Measurements from ENCODE around the gene SAP25. TPM values are rescaled to one million over a fixed set of nuclear protein-coding genes. Genes with fewer than 3 reads are reported as not detected.

The SAP25 gene
- total and polyA plus RNA-seq, 4 donors, result 0.75 to 9.9 (median 4.8) TPM

DNA sequence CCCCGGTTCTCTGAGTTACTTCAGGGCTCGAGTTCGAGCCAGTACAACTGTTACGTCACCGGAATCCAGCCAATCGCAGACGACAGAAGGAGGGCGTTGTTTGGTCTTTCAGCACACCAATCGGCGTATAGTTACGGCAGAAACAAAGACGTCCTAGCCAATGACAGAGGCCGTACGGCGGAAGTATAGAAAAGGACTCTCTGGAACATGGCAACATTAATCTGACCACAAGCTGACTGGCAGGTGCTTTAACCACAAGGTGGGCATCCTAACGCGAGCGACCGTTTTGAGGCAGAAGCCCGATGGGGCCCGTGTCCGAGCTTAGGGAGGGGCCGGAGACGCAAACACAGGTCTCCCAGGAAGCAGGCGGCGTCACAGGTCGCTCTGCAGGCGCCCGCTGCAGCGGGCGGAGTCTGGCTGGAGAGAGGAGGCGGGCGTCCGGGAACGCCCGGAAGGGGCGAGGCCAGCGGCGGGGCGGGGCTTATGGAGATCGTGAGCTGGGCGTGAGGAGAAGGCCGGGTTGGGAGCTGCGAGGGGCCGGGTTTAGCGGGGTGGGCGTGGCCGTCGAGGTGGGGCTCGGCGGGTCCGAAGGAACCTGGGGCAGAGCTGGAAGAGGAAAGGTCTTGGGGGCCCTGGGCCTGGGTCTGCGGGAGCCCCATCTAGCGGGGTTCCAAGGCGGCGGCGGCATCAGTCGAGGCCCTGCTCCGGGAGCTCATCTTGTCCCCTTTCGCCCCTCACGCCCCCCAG lies 38.5 kb upstream of the SAP25 start, which contains the start of gene MOSPD3:
Gene MOSPD3 (plus strand): TSS at position 558 of the 747 bp plus-strand sequence. CDS start 252 bp downstream, outside the sequence.
- Histone ChIP-seq H3K27me3 (ENCODE audit: control insufficient read depth in 1 of 2, insufficient read depth in 2 of 2, low read length in 1 of 2) (no peaks in the 10 kb centered on the region), H3K36me3 (ENCODE audit: control insufficient read depth in 1 of 2, insufficient read depth in 2 of 2, low read length in 1 of 2) (no peaks in the 10 kb centered on the region), H3K4me3 (ENCODE audit: low read length in 2 of 2) (peak within 1 kb of the TSS; percentile 58 to 62), H3K9me3 (ENCODE audit: control insufficient read depth, low read length) (no peaks in the 10 kb centered on the region), H3K4me1 (ENCODE audit: control insufficient read depth in 1 of 2, insufficient read depth in 2 of 2, low read length in 2 of 2) (no peaks in the 10 kb centered on the region), H3K27ac (ENCODE audit: low read depth in 1 of 2, low read length in 2 of 2) (peak within 1 kb of the TSS in 1 of 2 donors; percentile 87)
- ATAC-seq (ENCODE audit: low FRiP score) (peak; percentile 98), DNase-seq (peak; percentile 99 to 100)
- intact Hi-C loops (cut with DNase I), result loop anchor here (1.0 to 5.0 kb wide), 4 partner anchors 27 to 80 kb away; partner anchors contain the start of genes GNB2 (in 2 of the 2) and GIGYF1 (in 1 of the 2)
- WGBS, 2 donors, result 0 to 1% methylated on average over 59 to 61 of the region's 61 CpGs

DNA sequence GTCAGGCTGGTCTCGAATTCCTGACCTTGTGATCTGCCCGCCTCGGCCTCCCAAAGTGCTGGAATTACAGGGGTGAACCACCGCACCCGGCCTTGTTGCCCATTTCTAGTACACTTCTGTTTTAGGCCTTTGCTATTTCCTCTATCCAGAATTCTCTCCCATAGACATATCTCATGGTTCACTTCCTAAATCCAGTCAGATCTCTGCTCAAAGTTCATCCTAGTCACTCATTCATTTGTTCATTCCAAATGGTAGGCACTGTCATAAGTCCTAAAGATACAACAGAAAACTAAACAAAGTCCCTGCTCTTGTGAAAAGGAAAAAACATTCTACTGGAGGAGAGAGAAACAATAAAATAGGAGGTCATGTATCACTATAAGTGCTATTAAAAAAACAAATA lies 36.3 kb upstream of the SAP25 start:
- Histone ChIP-seq H3K36me3 (ENCODE audit: control insufficient read depth in 1 of 2, insufficient read depth in 2 of 2, low read length in 1 of 2) (no peaks in the 10 kb centered on the region), H3K4me3 (ENCODE audit: low read length in 2 of 2) (no peak overlapping the region), H3K27ac (ENCODE audit: low read depth in 1 of 2, low read length in 2 of 2) (no peak overlapping the region), H3K9me3 (ENCODE audit: control insufficient read depth, low read length) (no peaks in the 10 kb centered on the region), H3K27me3 (ENCODE audit: control insufficient read depth in 1 of 2, insufficient read depth in 2 of 2, low read length in 1 of 2) (no peaks in the 10 kb centered on the region), H3K4me1 (ENCODE audit: control insufficient read depth in 1 of 2, insufficient read depth in 2 of 2, low read length in 2 of 2) (no peaks in the 10 kb centered on the region)
- no peak for DNase-seq
- intact Hi-C loops (cut with DNase I), result loop anchor here (5.0 kb wide), 2 partner anchors 62 to 82 kb away; partner anchors contain the start of genes GIGYF1 (in 1 of the 2) and GNB2 (in 1 of the 2)
- ATAC-seq (ENCODE audit: low FRiP score), result no peak
- whole genome bisulfite sequencing, 2 donors, result 91 to 94% methylated on average over 5 of the region's 5 CpGs

DNA sequence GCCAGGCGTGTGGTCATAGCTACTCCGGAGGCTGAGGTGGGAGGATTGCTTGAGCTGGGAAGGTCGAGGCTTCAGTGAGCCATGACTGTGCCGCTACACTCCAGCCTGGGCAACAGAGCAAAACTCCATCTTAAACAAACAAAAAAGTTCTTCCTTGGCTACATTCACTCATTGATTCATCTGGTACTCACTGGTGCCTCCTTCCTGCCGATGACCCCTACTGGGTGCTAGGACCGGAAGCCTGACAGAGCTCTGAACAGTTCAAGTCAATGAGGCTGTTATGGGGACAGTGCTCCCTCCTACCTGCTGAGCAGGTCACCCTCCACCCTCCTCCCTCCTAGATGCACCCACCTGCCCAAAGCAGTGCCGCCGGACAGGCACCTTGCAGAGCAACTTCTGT lies 33.4 kb upstream of the SAP25 start:
- Histone ChIP-seq H3K27me3 (ENCODE audit: control insufficient read depth in 1 of 2, insufficient read depth in 2 of 2, low read length in 1 of 2) (no peaks in the 10 kb centered on the region), H3K4me1 (ENCODE audit: control insufficient read depth in 1 of 2, insufficient read depth in 2 of 2, low read length in 2 of 2) (no peaks in the 10 kb centered on the region), H3K27ac (ENCODE audit: low read depth in 1 of 2, low read length in 2 of 2) (no peak overlapping the region), H3K9me3 (ENCODE audit: control insufficient read depth, low read length) (no peaks in the 10 kb centered on the region), H3K36me3 (ENCODE audit: control insufficient read depth in 1 of 2, insufficient read depth in 2 of 2, low read length in 1 of 2) (no peaks in the 10 kb centered on the region), H3K4me3 (ENCODE audit: low read length in 2 of 2) (no peak overlapping the region)
- intact Hi-C loops (cut with DNase I), result no loop called here
- no peak for DNase-seq
- ATAC-seq (ENCODE audit: low FRiP score), result no peak
- 86% methylated on average over 8 of the region's 8 CpGs for WGBS, 2 donors

DNA sequence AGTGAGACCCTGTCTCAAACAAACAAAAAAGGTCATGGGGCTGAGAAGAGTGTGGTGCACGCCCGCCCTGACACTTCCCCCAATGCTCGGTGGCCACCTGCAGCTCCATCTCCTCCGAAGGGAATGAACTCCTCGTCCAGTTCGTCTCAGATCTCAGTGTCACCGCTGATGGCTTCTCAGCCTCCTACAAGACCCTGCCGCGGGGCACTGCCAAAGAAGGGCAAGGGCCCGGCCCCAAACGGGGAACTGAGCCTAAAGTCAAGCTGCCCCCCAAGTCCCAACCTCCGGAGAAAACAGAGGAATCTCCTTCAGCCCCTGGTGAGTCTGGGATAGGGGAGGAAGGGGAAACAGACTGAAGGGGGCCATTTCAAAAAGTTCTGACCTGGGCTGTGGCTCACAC lies 32.6 kb upstream of the SAP25 start:
- 90 to 93% methylated on average over 12 of the region's 12 CpGs for WGBS, 2 donors

DNA sequence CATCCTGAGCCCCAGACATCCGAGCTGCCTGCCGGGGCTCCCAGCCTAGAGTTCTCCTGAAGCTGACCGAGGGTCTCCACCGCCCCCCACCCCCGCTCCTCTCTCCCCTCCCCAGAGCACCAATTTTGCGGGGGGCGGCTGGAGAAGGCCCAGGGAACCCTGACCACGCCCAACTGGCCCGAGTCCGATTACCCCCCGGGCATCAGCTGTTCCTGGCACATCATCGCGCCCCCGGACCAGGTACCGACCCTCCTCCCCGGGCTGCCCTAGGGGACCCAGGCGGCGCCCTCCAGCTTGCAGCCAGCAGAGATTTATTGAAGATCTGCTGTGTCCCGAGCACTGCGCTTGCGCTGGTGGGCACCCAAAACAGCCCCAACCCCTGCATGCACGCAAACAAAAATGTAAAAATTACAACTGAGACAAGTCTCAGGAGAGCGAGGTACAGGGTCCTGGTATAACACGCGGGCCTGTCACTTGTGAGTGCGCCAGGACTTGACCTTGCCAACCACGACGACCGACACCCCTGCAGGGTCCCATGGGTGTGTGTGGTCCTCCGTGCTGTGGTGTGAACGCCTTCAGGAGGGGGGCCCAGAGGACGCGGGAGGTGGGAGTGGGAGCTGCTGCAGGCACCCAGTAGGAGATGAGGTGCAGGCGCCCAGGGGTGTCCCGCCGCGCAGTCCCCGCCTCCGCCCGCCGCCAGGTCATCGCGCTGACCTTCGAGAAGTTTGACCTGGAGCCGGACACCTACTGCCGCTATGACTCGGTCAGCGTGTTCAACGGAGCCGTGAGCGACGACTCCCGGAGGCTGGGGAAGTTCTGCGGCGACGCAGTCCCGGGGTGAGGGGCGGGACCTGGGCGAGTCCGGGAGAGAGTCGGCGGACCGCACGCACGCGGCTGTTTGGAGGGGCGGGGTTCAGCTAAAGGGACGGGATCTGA lies 31.5 kb upstream of the SAP25 start:
- ATAC-seq (ENCODE audit: low FRiP score), result no peak

More for the DNA sequence above, 32.6 kb upstream of the SAP25 start:
- H3K27ac ChIP-seq (ENCODE audit: low read depth in 1 of 2, low read length in 2 of 2), result no peak overlapping the region
- H3K36me3 ChIP-seq (ENCODE audit: control insufficient read depth in 1 of 2, insufficient read depth in 2 of 2, low read length in 1 of 2), result no peaks in the 10 kb centered on the region
- no peaks in the 10 kb centered on the region for H3K4me1 ChIP-seq (ENCODE audit: control insufficient read depth in 1 of 2, insufficient read depth in 2 of 2, low read length in 2 of 2)
- H3K27me3 ChIP-seq (ENCODE audit: control insufficient read depth in 1 of 2, insufficient read depth in 2 of 2, low read length in 1 of 2), result no peaks in the 10 kb centered on the region
- DNase-seq (no peak), ATAC-seq (ENCODE audit: low FRiP score) (no peak)
- no peaks in the 10 kb centered on the region for H3K9me3 ChIP-seq (ENCODE audit: control insufficient read depth, low read length)
- intact Hi-C loops (cut with DNase I), result no loop called here
- H3K4me3 ChIP-seq (ENCODE audit: low read length in 2 of 2), result no peak overlapping the region

DNA sequence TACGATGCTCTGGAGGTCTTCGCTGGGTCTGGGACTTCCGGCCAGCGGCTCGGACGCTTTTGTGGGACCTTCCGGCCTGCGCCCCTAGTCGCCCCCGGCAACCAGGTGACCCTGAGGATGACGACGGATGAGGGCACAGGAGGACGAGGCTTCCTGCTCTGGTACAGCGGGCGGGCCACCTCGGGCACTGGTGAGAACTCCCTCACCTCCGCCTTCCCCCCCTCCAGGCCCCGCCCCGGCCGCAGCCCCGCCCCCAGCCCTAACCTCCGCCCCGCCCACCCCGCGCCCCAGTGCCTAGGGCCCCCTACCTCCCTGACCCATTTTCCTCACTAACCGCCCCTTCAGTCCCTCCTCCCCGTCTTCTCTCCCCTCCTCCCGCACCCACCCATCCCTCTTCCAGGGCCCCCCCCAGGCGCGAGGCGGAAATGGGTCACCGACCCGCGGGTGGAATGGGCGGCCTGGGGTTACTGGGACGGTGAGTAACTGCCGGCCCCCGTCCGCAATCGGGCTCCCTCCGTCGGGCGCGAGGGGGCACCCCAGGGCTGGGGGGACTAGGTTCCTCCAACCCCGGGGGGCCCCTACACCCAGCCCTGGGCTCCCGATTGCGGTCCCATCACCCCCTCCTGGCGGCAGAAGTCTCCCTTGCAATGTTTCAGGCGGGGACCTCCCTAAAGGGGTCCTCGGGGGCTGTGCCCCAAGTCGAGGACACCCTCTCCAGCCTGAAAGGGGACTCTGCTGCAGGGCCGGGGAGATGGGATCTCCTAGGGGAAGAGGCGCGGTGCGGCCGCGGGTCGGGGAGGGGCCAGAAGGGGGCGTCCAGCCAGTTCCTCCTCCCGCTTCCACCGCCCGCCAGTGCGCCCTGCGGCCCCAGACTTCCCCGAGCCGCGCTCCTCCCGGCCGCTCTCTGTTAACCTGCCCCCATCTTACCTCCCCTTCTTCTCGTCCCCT lies 30.6 kb upstream of the SAP25 start:
- peak; percentile 82 for ATAC-seq (ENCODE audit: low FRiP score)
- no peaks in the 10 kb centered on the region for H3K4me1 ChIP-seq (ENCODE audit: control insufficient read depth in 1 of 2, insufficient read depth in 2 of 2, low read length in 2 of 2)
- no peaks in the 10 kb centered on the region for H3K36me3 ChIP-seq (ENCODE audit: control insufficient read depth in 1 of 2, insufficient read depth in 2 of 2, low read length in 1 of 2)
- intact Hi-C loops (cut with DNase I), result no loop called here
- no peaks in the 10 kb centered on the region for H3K27me3 ChIP-seq (ENCODE audit: control insufficient read depth in 1 of 2, insufficient read depth in 2 of 2, low read length in 1 of 2)
- WGBS, 2 donors, result 1% methylated on average over 53 to 70 of the region's 70 CpGs
- peak; percentile 87 to 93 for DNase-seq
- H3K9me3 ChIP-seq (ENCODE audit: control insufficient read depth, low read length), result no peaks in the 10 kb centered on the region
- H3K27ac ChIP-seq (ENCODE audit: low read depth in 1 of 2, low read length in 2 of 2), result peak overlapping the region in 1 of 2 donors; percentile 85
- H3K4me3 ChIP-seq (ENCODE audit: low read length in 2 of 2), result peak overlapping the region; percentile 51 to 89

More for the DNA sequence above, 31.5 kb upstream of the SAP25 start:
- intact Hi-C loops (cut with DNase I), result no loop called here
- Histone ChIP-seq H3K4me3 (ENCODE audit: low read length in 2 of 2) (peak overlapping the region in 1 of 2 donors; percentile 51), H3K9me3 (ENCODE audit: control insufficient read depth, low read length) (no peaks in the 10 kb centered on the region), H3K4me1 (ENCODE audit: control insufficient read depth in 1 of 2, insufficient read depth in 2 of 2, low read length in 2 of 2) (no peaks in the 10 kb centered on the region), H3K27me3 (ENCODE audit: control insufficient read depth in 1 of 2, insufficient read depth in 2 of 2, low read length in 1 of 2) (no peaks in the 10 kb centered on the region), H3K36me3 (ENCODE audit: control insufficient read depth in 1 of 2, insufficient read depth in 2 of 2, low read length in 1 of 2) (no peaks in the 10 kb centered on the region), H3K27ac (ENCODE audit: low read depth in 1 of 2, low read length in 2 of 2) (no peak overlapping the region)
- WGBS, 2 donors, result 51 to 52% methylated on average over 65 to 68 of the region's 68 CpGs
- peak in 1 of 2 donors; percentile 72 for DNase-seq

DNA sequence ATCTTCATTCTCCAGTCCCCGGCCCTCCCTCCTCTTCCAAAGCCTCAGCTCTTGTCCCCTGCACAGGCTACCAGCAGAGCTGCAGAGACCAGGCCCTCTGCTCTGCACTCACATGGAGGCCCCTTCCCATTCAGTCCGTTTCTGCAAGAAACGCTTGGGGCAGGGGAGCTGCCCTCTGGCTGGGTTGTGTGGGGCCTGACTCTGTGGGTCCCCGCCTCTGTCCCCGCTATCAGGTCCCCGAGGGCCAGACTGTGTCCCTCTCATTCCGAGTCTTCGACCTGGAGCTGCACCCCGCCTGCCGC lies 30.0 kb upstream of the SAP25 start:
- peak overlapping the region in 1 of 2 donors; percentile 85 for H3K27ac ChIP-seq (ENCODE audit: low read depth in 1 of 2, low read length in 2 of 2)
- H3K36me3 ChIP-seq (ENCODE audit: control insufficient read depth in 1 of 2, insufficient read depth in 2 of 2, low read length in 1 of 2), result no peaks in the 10 kb centered on the region
- no peak for DNase-seq
- H3K4me1 ChIP-seq (ENCODE audit: control insufficient read depth in 1 of 2, insufficient read depth in 2 of 2, low read length in 2 of 2), result no peaks in the 10 kb centered on the region
- H3K9me3 ChIP-seq (ENCODE audit: control insufficient read depth, low read length), result no peaks in the 10 kb centered on the region
- ATAC-seq (ENCODE audit: low FRiP score), result no peak
- intact Hi-C loops (cut with DNase I), result no loop called here
- WGBS, 2 donors, result 7 to 8% methylated on average over 10 of the region's 10 CpGs
- no peaks in the 10 kb centered on the region for H3K27me3 ChIP-seq (ENCODE audit: control insufficient read depth in 1 of 2, insufficient read depth in 2 of 2, low read length in 1 of 2)
- H3K4me3 ChIP-seq (ENCODE audit: low read length in 2 of 2), result peak overlapping the region; percentile 0 to 51

Data from aorta (tissue), 5 donors.